ENCODE results near the gene EML2.

- no peak for TF ChIP-seq ZNF302 (tag by site-specific recombination; IDR thresholded peaks at IDR 0.05; ENCODE audit: low read depth)
- TF ChIP-seq YY1 (tag by site-specific recombination; IDR thresholded peaks at IDR 0.05): no peak; the same call in 1 of the 2 replicates
- TF ChIP-seq MYNN (tag by site-specific recombination; IDR thresholded peaks at IDR 0.05; ENCODE audit: borderline replicate concordance): no peak
- peak; percentile 90 for TF ChIP-seq CTCF (tag by site-specific recombination; IDR thresholded peaks at IDR 0.05)
- TF ChIP-seq ZNF548 (tag by site-specific recombination; IDR thresholded peaks at IDR 0.05): no peak
- TF ChIP-seq ZNF10 (tag by site-specific recombination; IDR thresholded peaks at IDR 0.05): no peak
- no peak for TF ChIP-seq ZSCAN18 (tag by site-specific recombination; IDR thresholded peaks at IDR 0.05)
- TF ChIP-seq, protein P1, sequence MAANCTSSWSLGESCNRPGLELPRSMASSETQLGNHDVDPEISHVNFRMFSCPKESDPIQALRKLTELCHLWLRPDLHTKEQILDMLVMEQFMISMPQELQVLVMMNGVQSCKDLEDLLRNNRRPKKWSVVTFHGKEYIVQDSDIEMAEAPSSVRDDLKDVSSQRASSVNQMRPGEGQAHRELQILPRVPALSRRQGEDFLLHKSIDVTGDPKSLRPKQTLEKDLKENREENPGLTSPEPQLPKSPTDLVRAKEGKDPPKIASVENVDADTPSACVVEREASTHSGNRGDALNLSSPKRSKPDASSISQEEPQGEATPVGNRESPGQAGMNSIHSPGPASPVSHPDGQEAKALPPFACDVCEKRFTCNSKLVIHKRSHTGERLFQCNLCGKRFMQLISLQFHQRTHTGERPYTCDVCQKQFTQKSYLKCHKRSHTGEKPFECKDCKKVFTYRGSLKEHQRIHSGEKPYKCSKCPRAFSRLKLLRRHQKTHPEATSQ (tag by site-specific recombination; IDR thresholded peaks at IDR 0.05): no peak
- TF ChIP-seq, protein P2, sequence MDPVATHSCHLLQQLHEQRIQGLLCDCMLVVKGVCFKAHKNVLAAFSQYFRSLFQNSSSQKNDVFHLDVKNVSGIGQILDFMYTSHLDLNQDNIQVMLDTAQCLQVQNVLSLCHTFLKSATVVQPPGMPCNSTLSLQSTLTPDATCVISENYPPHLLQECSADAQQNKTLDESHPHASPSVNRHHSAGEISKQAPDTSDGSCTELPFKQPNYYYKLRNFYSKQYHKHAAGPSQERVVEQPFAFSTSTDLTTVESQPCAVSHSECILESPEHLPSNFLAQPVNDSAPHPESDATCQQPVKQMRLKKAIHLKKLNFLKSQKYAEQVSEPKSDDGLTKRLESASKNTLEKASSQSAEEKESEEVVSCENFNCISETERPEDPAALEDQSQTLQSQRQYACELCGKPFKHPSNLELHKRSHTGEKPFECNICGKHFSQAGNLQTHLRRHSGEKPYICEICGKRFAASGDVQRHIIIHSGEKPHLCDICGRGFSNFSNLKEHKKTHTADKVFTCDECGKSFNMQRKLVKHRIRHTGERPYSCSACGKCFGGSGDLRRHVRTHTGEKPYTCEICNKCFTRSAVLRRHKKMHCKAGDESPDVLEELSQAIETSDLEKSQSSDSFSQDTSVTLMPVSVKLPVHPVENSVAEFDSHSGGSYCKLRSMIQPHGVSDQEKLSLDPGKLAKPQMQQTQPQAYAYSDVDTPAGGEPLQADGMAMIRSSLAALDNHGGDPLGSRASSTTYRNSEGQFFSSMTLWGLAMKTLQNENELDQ (tag by site-specific recombination; IDR thresholded peaks at IDR 0.05; ENCODE audit: low read depth): no peak
- TF ChIP-seq GLI2 (tag by site-specific recombination; IDR thresholded peaks at IDR 0.05; ENCODE audit: borderline replicate concordance, low read depth): no peak
Observed at GRCh38 chr19:45638930-45639729, at the start of gene EML2.
